Right atrium auricular region (tissue), 2 donors: ENCODE results near the gene ZMAT5. TPM values are rescaled to one million over a fixed set of nuclear protein-coding genes. Genes with fewer than 3 reads are reported as not detected.
A peak's percentile ranks its signal among the peaks of the same experiment; 100 is the strongest.

Experiments
- DNase-seq: peaks from one replicate; pipeline ENCODE4 v3.0.0-alpha.2; 2019; ENCODE audit warnings: low spot score
- H3K27ac ChIP-seq, 2 donors: fragments of 200-600 bp; sonication (generic); 1 replicate in 1 of 2; 2 replicates in 1 of 2; pipeline ENCODE4 v1.5.1; 2016 to 2019
- H3K27me3 ChIP-seq, 2 donors: fragments of 200-600 bp; sonication (generic); one replicate each; pipeline versions ENCODE4 v1.5.1 to v1.6.0; 2017 to 2019
- H3K36me3 ChIP-seq: fragments of 200-600 bp; sonication (generic); one replicate; pipeline ENCODE4 v1.5.1; 2016
- H3K4me1 ChIP-seq, 2 donors: fragments of 200-600 bp; sonication (generic); one replicate each; pipeline versions ENCODE4 v1.5.1 to v1.6.0; 2017 to 2019
- H3K4me3 ChIP-seq, 2 donors: fragments of 200-600 bp; sonication (generic); 1 replicate in 1 of 2; 2 replicates in 1 of 2; pipeline ENCODE4 v1.5.1; 2017 to 2019; ENCODE audit warnings: mild to moderate bottlenecking in 1 of 2, moderate library complexity in 1 of 2
- H3K9me3 ChIP-seq, 2 donors: fragments of 200-600 bp; sonication (generic); one replicate each; pipeline ENCODE4 v1.5.1; 2019
- CTCF ChIP-seq, 2 donors: fragments of 200-600 bp; sonication (generic); IDR thresholded peaks; one replicate each; pipeline ENCODE4 v1.5.1; 2019; ENCODE audit warnings: antibody characterized with exemption in 2 of 2
- total RNA-seq, 2 donors: library from RNA; depleted of rRNA; stranded (reverse); fragments of >200 nt; gene quantifications; one replicate each; pipeline ENCODE4 v1.1.0, GENCODE V29; 2016

ZMAT5 gene
- total RNA-seq, 2 donors from 2014 or later: 17.0 to 22.9 TPM

- Histone ChIP-seq H3K9me3 (no peaks in the 10 kb centered on the region), H3K4me1 (peaks cover 0 to 19% of the 10 kb centered on the region in 2 donors), H3K36me3 (peaks cover 23% of the 10 kb centered on the region), H3K4me3 (no peak overlapping the region), H3K27ac (peak overlapping the region; percentile 27 to 56), H3K27me3 (no peaks in the 10 kb centered on the region)
- DNase-seq: no peak
- TF ChIP-seq CTCF (IDR thresholded peaks at IDR 0.05): no peak
These were observed 6.4 kb upstream of the ZMAT5 start for GRCh38 chr22:29773233-29773632.

- Histone ChIP-seq H3K27ac (peak overlapping the region in 1 of 2 donors; percentile 56), H3K27me3 (no peaks in the 10 kb centered on the region), H3K9me3 (no peaks in the 10 kb centered on the region), H3K4me1 (peaks cover 0 to 25% of the 10 kb centered on the region in 2 donors), H3K4me3 (no peak overlapping the region), H3K36me3 (peaks cover 23% of the 10 kb centered on the region)
- TF ChIP-seq CTCF (IDR thresholded peaks at IDR 0.05): peak in 1 of 2 donors; percentile 48
- no peak for DNase-seq
These were observed 5.4 kb upstream of the ZMAT5 start for GRCh38 chr22:29772170-29772641.

GRCh38 chr22:29769723-29770321 lies 3.0 kb upstream of the ZMAT5 start:
- Histone ChIP-seq H3K27ac (no peak overlapping the region), H3K27me3 (no peaks in the 10 kb centered on the region), H3K36me3 (peaks cover 23% of the 10 kb centered on the region), H3K4me3 (no peak overlapping the region), H3K4me1 (peaks cover 0 to 36% of the 10 kb centered on the region in 2 donors), H3K9me3 (no peaks in the 10 kb centered on the region)
- no peak for DNase-seq
- no peak for TF ChIP-seq CTCF (IDR thresholded peaks at IDR 0.05)

- no peak for TF ChIP-seq CTCF (IDR thresholded peaks at IDR 0.05)
- Histone ChIP-seq H3K4me3 (peak overlapping the region; percentile 82 to 92), H3K4me1 (peaks cover 0 to 35% of the 10 kb centered on the region in 2 donors), H3K9me3 (no peaks in the 10 kb centered on the region), H3K36me3 (peaks cover 23% of the 10 kb centered on the region), H3K27ac (peak overlapping the region; percentile 95), H3K27me3 (no peaks in the 10 kb centered on the region)
- no peak for DNase-seq
These were observed 1.4 kb upstream of the ZMAT5 start for GRCh38 chr22:29768052-29768693.

- peak; percentile 93 for DNase-seq
- H3K27me3 ChIP-seq: no peaks in the 10 kb centered on the region
- H3K27ac ChIP-seq: peak within 1 kb of the TSS; percentile 95
- H3K4me1 ChIP-seq: peaks cover 0 to 33% of the 10 kb centered on the region in 2 donors
- H3K9me3 ChIP-seq: no peaks in the 10 kb centered on the region
- no peak for TF ChIP-seq CTCF (IDR thresholded peaks at IDR 0.05)
- H3K4me3 ChIP-seq: peak within 1 kb of the TSS; percentile 82 to 92
- peaks cover 23% of the 10 kb centered on the region for H3K36me3 ChIP-seq
These were observed 604 bp upstream of the ZMAT5 start, which contains the start of gene UQCR10 for GRCh38 chr22:29767171-29768051. TSS of gene UQCR10 (plus strand) at chr22:29767369. CDS start at chr22:29767399, 30 bp downstream.
